Measurements from ENCODE around the gene CFAP61.

- TF ChIP-seq CTCF (IDR thresholded peaks at IDR 0.05) (no peak), POLR2A (IDR thresholded peaks at IDR 0.05) (no peak), EP300 (IDR thresholded peaks at IDR 0.05) (no peak), POLR2AphosphoS5 (IDR thresholded peaks at IDR 0.05) (no peak)
Measured at GRCh38 chr20:20317195-20317594, 264.9 kb downstream of the CFAP61 start.

Data from suprapubic skin (tissue), 4 donors.